CD4-positive, alpha-beta T cell (primary cell): Measurements from ENCODE around the gene GALNTL6. TPM values are rescaled to one million over a fixed set of nuclear protein-coding genes. Genes with fewer than 3 reads are reported as not detected.

ENCODE experiments used
- ATAC-seq: fragments of 200-7000 bp; cut with Tn5 transposase; one replicate; pipeline ENCODE4 v1.10.0; 2022; ENCODE audit warnings: mild to moderate bottlenecking; ENCODE audit not compliant: poor library complexity
- CTCF ChIA-PET: fragments of 350-600 bp; sonication (Branson Sonifier 250); formaldehyde crosslinking; loops from one replicate; lab custom pipeline; 2021; ENCODE audit warnings: antibody characterized with exemption, inconsistent platforms; lab: Charles Lee
- POLR2A ChIA-PET: fragments of 350-600 bp; sonication (Branson Sonifier 250); formaldehyde crosslinking; loops from one replicate; lab custom pipeline; 2021; ENCODE audit warnings: antibody characterized with exemption, inconsistent platforms; lab: Charles Lee
- DNase-seq, 14 experiments: peaks; one replicate each; pipeline ENCODE4 v3.0.0-alpha.2; 2013 to 2020; ENCODE audit warnings: mixed read lengths in 2 of 14
- H3K27ac ChIP-seq, 2 donors: one replicate each; pipeline versions ENCODE4 v1.5.1 to v1.7.0; 2013; ENCODE audit warnings: low read length in 2 of 2, low read depth in 1 of 2, mild to moderate bottlenecking in 1 of 2
- H3K27me3 ChIP-seq, 2 experiments: 1 replicate in 1 of 2; 2 replicates in 1 of 2; pipeline versions ENCODE4 v1.6.1 to v1.7.0; 2013; ENCODE audit warnings: low read length in 2 of 2, control low read depth in 1 of 2, mild to moderate bottlenecking in 1 of 2, moderate library complexity in 1 of 2; ENCODE audit not compliant: insufficient read depth in 2 of 2, control insufficient read depth in 1 of 2
- H3K36me3 ChIP-seq: one replicate; pipeline ENCODE4 v1.6.1; 2013; ENCODE audit warnings: low read length, control low read depth; ENCODE audit not compliant: insufficient read depth
- H3K4me1 ChIP-seq: one replicate; pipeline ENCODE4 v1.6.1; 2013; ENCODE audit warnings: low read length, control low read depth; ENCODE audit not compliant: insufficient read depth
- H3K4me3 ChIP-seq: one replicate; pipeline ENCODE4 v1.5.1; 2013; ENCODE audit warnings: mild to moderate bottlenecking, low read length, moderate library complexity
- H3K9me3 ChIP-seq, 2 experiments: 1 replicate in 1 of 2; 2 replicates in 1 of 2; pipeline versions ENCODE4 v1.6.1 to v1.7.0; 2013; ENCODE audit warnings: low read length in 2 of 2, mild to moderate bottlenecking in 2 of 2, control low read depth in 1 of 2, moderate library complexity in 1 of 2; ENCODE audit not compliant: control insufficient read depth in 1 of 2, insufficient read depth in 1 of 2
- H3K27ac Mint-ChIP-seq: one replicate; pipeline ENCODE4 v1.8.0; 2020; ENCODE audit warnings: mixed read lengths
- H3K27me3 Mint-ChIP-seq: one replicate; pipeline ENCODE4 v1.8.0; 2021; ENCODE audit warnings: mixed read lengths
- H3K36me3 Mint-ChIP-seq: one replicate; pipeline ENCODE4 v1.8.0; 2021; ENCODE audit warnings: low read depth, mixed read lengths
- H3K4me1 Mint-ChIP-seq: one replicate; pipeline ENCODE4 v1.8.0; 2021; ENCODE audit warnings: low read depth, mixed read lengths
- H3K4me3 Mint-ChIP-seq: one replicate; pipeline ENCODE4 v1.8.0; 2020; ENCODE audit warnings: mild to moderate bottlenecking, mixed read lengths
- H3K9me3 Mint-ChIP-seq: one replicate; pipeline ENCODE4 v1.8.0; 2020; ENCODE audit warnings: mixed read lengths
- CTCF ChIP-seq: fragments of 200-600 bp; IDR thresholded peaks from one replicate; pipeline ENCODE4 v1.8.0; 2022; ENCODE audit warnings: antibody characterized with exemption, mild to moderate bottlenecking
- intact Hi-C, 2 experiments: fragments of 100-400 bp; cut with DNase I in 1 of 2; cut with micrococcal nuclease in 1 of 2; formaldehyde crosslinking; loops; one replicate each; pipeline versions ENCODE4 v1.15.1 to v1.9.0; 2023 to 2025; cut with DNase I, micrococcal nuclease
- total RNA-seq, 174 experiments: library from RNA in 2 of 174; stranded (reverse) in 2 of 174; gene quantifications; one replicate each; pipeline ENCODE4 v1.2.3 and lab custom pipeline; 2021 to 2026

The GALNTL6 gene
- total RNA-seq, 2 experiments from 2014 or later: not detected

- no peak overlapping the region for H3K27ac Mint-ChIP-seq
- no peaks in the 10 kb centered on the region for H3K4me1 ChIP-seq
- H3K9me3 Mint-ChIP-seq: peaks cover 4% of the 10 kb centered on the region
- H3K27me3 Mint-ChIP-seq: no peaks in the 10 kb centered on the region
- H3K9me3 ChIP-seq: peaks cover 0 to 6% of the 10 kb centered on the region in 2 experiments
- no peak overlapping the region for H3K4me3 ChIP-seq
- DNase-seq: no peak
- H3K36me3 Mint-ChIP-seq: no peaks in the 10 kb centered on the region
- no peaks in the 10 kb centered on the region for H3K27me3 ChIP-seq
- H3K36me3 ChIP-seq: no peaks in the 10 kb centered on the region
- H3K27ac ChIP-seq: no peak overlapping the region
- ChIA-PET CTCF (no interaction called here), POLR2A (no interaction called here)
- no peak overlapping the region for H3K4me3 Mint-ChIP-seq
- no peaks in the 10 kb centered on the region for H3K4me1 Mint-ChIP-seq
- ATAC-seq: no peak
- no peak for TF ChIP-seq CTCF
- intact Hi-C loops: no loop called here
Measured at GRCh38 chr4:172675232-172675631, 862.0 kb downstream of the GALNTL6 start.

GRCh38 chr4:172680691-172681090 lies 867.5 kb downstream of the GALNTL6 start:
- Histone ChIP-seq H3K4me1 (no peaks in the 10 kb centered on the region), H3K4me3 (no peak overlapping the region), H3K27me3 (no peaks in the 10 kb centered on the region), H3K36me3 (no peaks in the 10 kb centered on the region), H3K27ac (no peak overlapping the region), H3K9me3 (no peaks in the 10 kb centered on the region)
- CTCF ChIA-PET: no interaction called here
- Mint-ChIP-seq H3K4me1 (no peaks in the 10 kb centered on the region), H3K4me3 (no peak overlapping the region), H3K36me3 (no peaks in the 10 kb centered on the region), H3K27me3 (no peaks in the 10 kb centered on the region), H3K27ac (no peak overlapping the region), H3K9me3 (no peaks in the 10 kb centered on the region)
- intact Hi-C loops: no loop called here
- DNase-seq (no peak), ATAC-seq (no peak)
- no peak for TF ChIP-seq CTCF
- POLR2A ChIA-PET: no interaction called here

GRCh38 chr4:172683021-172683420 lies 869.8 kb downstream of the GALNTL6 start:
- no peak overlapping the region for H3K4me3 ChIP-seq
- no peaks in the 10 kb centered on the region for H3K27me3 Mint-ChIP-seq
- no peak for ATAC-seq
- no peak for TF ChIP-seq CTCF
- ChIA-PET POLR2A (no interaction called here), CTCF (no interaction called here)
- no peaks in the 10 kb centered on the region for H3K27me3 ChIP-seq
- no peaks in the 10 kb centered on the region for H3K4me1 Mint-ChIP-seq
- no peak overlapping the region for H3K4me3 Mint-ChIP-seq
- no peak overlapping the region for H3K27ac ChIP-seq
- no peaks in the 10 kb centered on the region for H3K9me3 Mint-ChIP-seq
- no peak overlapping the region for H3K27ac Mint-ChIP-seq
- no peaks in the 10 kb centered on the region for H3K36me3 ChIP-seq
- intact Hi-C loops: no loop called here
- H3K9me3 ChIP-seq: no peaks in the 10 kb centered on the region
- H3K36me3 Mint-ChIP-seq: no peaks in the 10 kb centered on the region
- DNase-seq: no peak
- no peaks in the 10 kb centered on the region for H3K4me1 ChIP-seq
